K562 (cell line): Measurements from ENCODE around the gene NBEAL1. TPM values are rescaled to one million over a fixed set of nuclear protein-coding genes. Genes with fewer than 3 reads are reported as not detected.
A peak's percentile ranks its signal among the peaks of the same experiment; 100 is the strongest.
"Not testable (repeated sequence)": the region's sequence is repeated elsewhere in the genome, so short reads cannot be mapped to it uniquely, and the experiment has no call there.

Experiments
- ATAC-seq: fragments of 200-7000 bp; cut with Tn5 transposase; 3 replicates; pipeline ENCODE4 v1.9.1; 2020; ENCODE audit warnings: moderate library complexity
- BruUV-seq: library from RNA; stranded (reverse); fragments of 400-500 nt; replicated peaks from 2 replicates; lab custom pipeline; 2021; lab: Mats Ljungman, UMichigan
- CTCF ChIA-PET: fragments of 300-600 bp; formaldehyde crosslinking; extraction: SDS; loops from one replicate; lab custom pipeline; 2021; ENCODE audit warnings: low intra/inter-chr PET ratio; lab: Yijun Ruan, JAX
- POLR2A ChIA-PET: fragments of 300-600, 350-650 bp; sonication (Branson Sonifier 250); formaldehyde crosslinking; extraction: SDS; loops from one replicate; lab custom pipeline; 2021; ENCODE audit warnings: antibody characterized with exemption, inconsistent platforms; lab: Yijun Ruan, JAX
- DNase-seq, 4 experiments: peaks; one replicate each; pipeline versions ENCODE4 v3.0.0 to v3.0.0-alpha.2; 2011 to 2018; ENCODE audit warnings: low spot score in 3 of 4, mixed read lengths in 3 of 4; ENCODE audit errors: extremely low read depth in 1 of 4
- FAIRE-seq: peaks from 2 replicates; lab custom pipeline; 2011; peaks lifted over from hg19 to GRCh38; lab: Jason Lieb, UNC
- H2AFZ ChIP-seq: 2 replicates; pipeline ENCODE4 v1.6.0; 2011; ENCODE audit warnings: low read depth, low read length, control low read depth, inconsistent platforms
- H3K27ac ChIP-seq: fragments of 200-600 bp; 3 replicates; pipeline ENCODE4 v1.8.0; 2011; ENCODE audit warnings: low read depth, mild to moderate bottlenecking, control low read depth, inconsistent platforms, low read length, moderate library complexity, mixed read lengths; ENCODE audit errors: extremely low read depth
- H3K27me3 ChIP-seq, 2 experiments: fragments of 300-600 bp in 1 of 2; 2 replicates in 1 of 2; 3 replicates in 1 of 2; pipeline versions ENCODE4 v1.6.0 to v1.8.0; 2011; ENCODE audit warnings: inconsistent platforms in 2 of 2, low read length in 2 of 2, mild to moderate bottlenecking in 1 of 2, mixed read lengths in 1 of 2, moderate library complexity in 1 of 2; ENCODE audit not compliant: control insufficient read depth in 2 of 2, insufficient read depth in 2 of 2
- H3K36me3 ChIP-seq: fragments of 300-600 bp; 3 replicates; pipeline ENCODE4 v1.8.0; 2011; ENCODE audit warnings: mild to moderate bottlenecking, low read length, inconsistent platforms; ENCODE audit not compliant: control insufficient read depth, insufficient read depth
- H3K4me1 ChIP-seq, 2 experiments: fragments of 200-600 bp in 1 of 2; replicated peaks in 1 of 2; 2 replicates in 1 of 2; 3 replicates in 1 of 2; pipeline versions ENCODE4 v1.5.1 to v1.8.0; 2011; ENCODE audit warnings: inconsistent platforms in 2 of 2, low read length in 2 of 2, mild to moderate bottlenecking in 1 of 2, mixed read lengths in 1 of 2, moderate library complexity in 1 of 2; ENCODE audit not compliant: control insufficient read depth in 2 of 2, insufficient read depth in 2 of 2
- H3K4me2 ChIP-seq: 2 replicates; pipeline ENCODE4 v1.6.1; 2011; ENCODE audit warnings: low read length, control low read depth, inconsistent platforms, mixed read lengths; ENCODE audit not compliant: insufficient read depth
- H3K4me3 ChIP-seq: fragments of 200-600 bp; sonication (generic), shearing (Covaris generic); 2 replicates; pipeline ENCODE4 v1.5.1; 2016; ENCODE audit warnings: control low read depth, inconsistent platforms
- H3K79me2 ChIP-seq: fragments of 200-600 bp; 3 replicates; pipeline ENCODE4 v1.8.0; 2011; ENCODE audit warnings: low read length, inconsistent platforms; ENCODE audit not compliant: control insufficient read depth, insufficient read depth
- H3K9ac ChIP-seq, 2 experiments: 2 replicates each; pipeline versions ENCODE4 v1.6.0 to v1.6.1; 2011; ENCODE audit warnings: low read depth in 2 of 2, low read length in 2 of 2, control low read depth in 1 of 2, inconsistent platforms in 1 of 2, mild to moderate bottlenecking in 1 of 2, mixed read lengths in 1 of 2; ENCODE audit not compliant: insufficient read depth in 1 of 2
- H3K9me1 ChIP-seq: one replicate; pipeline ENCODE4 v1.6.0; 2011; ENCODE audit warnings: inconsistent platforms, mild to moderate bottlenecking, low read length, moderate library complexity; ENCODE audit not compliant: control insufficient read depth, insufficient read depth
- H3K9me3 ChIP-seq: replicated peaks from 2 replicates; pipeline ENCODE4 v1.5.1; 2011; ENCODE audit warnings: low read depth, low read length, inconsistent platforms; ENCODE audit not compliant: control insufficient read depth, insufficient read depth
- H4K20me1 ChIP-seq: replicated peaks from 2 replicates; pipeline ENCODE4 v1.6.1; 2011; ENCODE audit warnings: low read length, inconsistent platforms, mixed read lengths; ENCODE audit not compliant: control insufficient read depth, insufficient read depth
- CREM ChIP-seq: IDR thresholded peaks from 2 replicates; pipeline ENCODE4 v1.6.1; 2014; ENCODE audit warnings: antibody characterized with exemption, low read depth
- FIP1L1 ChIP-seq: fragments of 200-400 bp; formaldehyde crosslinking; IDR thresholded peaks from 2 replicates; pipeline ENCODE4 v1.6.1; 2018; ENCODE audit warnings: mild to moderate bottlenecking, low read depth, low read length; ENCODE audit not compliant: poor library complexity, severe bottlenecking
- NFE2 ChIP-seq: IDR thresholded peaks from 2 replicates; pipeline ENCODE4 v1.6.1; 2014; ENCODE audit warnings: antibody characterized with exemption, low read depth
- RAD21 ChIP-seq, 2 experiments: fragments of 250-450 bp in 1 of 2; fragments of 450-650 bp in 1 of 2; sonication (Bioruptor Pico) in 1 of 2; formaldehyde crosslinking in 1 of 2; IDR thresholded peaks in 1 of 2; conservative IDR thresholded peaks in 1 of 2; 2 replicates each; pipeline versions ENCODE4 v1.4.0 to v1.8.0; 2020 to 2022; ENCODE audit warnings: mild to moderate bottlenecking in 2 of 2, moderate library complexity in 1 of 2
- SMAD2 ChIP-seq: fragments of 150-350 bp; IDR thresholded peaks from 2 replicates; pipeline ENCODE4 v1.6.1; 2014; ENCODE audit warnings: low read depth, mild to moderate bottlenecking, low read length
- WGBS: fragments of 100-300 bp; shearing (Covaris generic); methylation state at CpG from one replicate; pipeline ENCODE4 v1.1.6; 2016; ENCODE audit warnings: low coverage, mixed read lengths; ENCODE audit not compliant: insufficient coverage; ENCODE audit errors: missing lambda C conversion rate; 5-methylcytosine and 5-hydroxymethylcytosine counted together
- in situ Hi-C: fragments of 300-500 bp; cut with MboI; formaldehyde crosslinking; loops from 4 replicates; pipeline ENCODE4 v1.15.0; 2018; ENCODE audit warnings: inconsistent platforms, mixed read lengths
- intact Hi-C: fragments of 100-400 bp; cut with micrococcal nuclease; formaldehyde crosslinking; loops from 2 replicates; pipeline ENCODE4 v1.14.2; 2022
- polyA plus RNA-seq, 8 experiments: library from polyadenylated mRNA; depleted of rRNA in 4 of 8; stranded (reverse) in 5 of 8; unstranded in 3 of 8; fragments of >200 nt; fragmentation: Nextera tagmentation in 2 of 8; fragmentation: Illumina TruSeq in 1 of 8; extraction: Ambion mirVana in 2 of 8; extraction: Trizol in 1 of 8; gene quantifications; 2 replicates each; pipeline versions ENCODE4 v1.2.1 to v1.2.3, GENCODE V29; 2011 to 2014; ENCODE audit warnings: inconsistent platforms in 1 of 8, missing spikeins in 1 of 8
- total RNA-seq, 7 experiments: library from RNA; depleted of rRNA in 6 of 7; stranded (reverse); fragments of >200 nt in 6 of 7; fragmentation: Illumina TruSeq in 2 of 7; extraction: Trizol in 2 of 7; gene quantifications; 2 replicates each; pipeline versions ENCODE4 v1.2.1 to v1.2.3, GENCODE V29; 2011 to 2021; ENCODE audit warnings: low replicate concordance in 1 of 7
- TF ChIP-seq, protein P1 (sequence below): fragments of 200-800 bp; sonication (Bioruptor generic); IDR thresholded peaks from 2 replicates; pipeline ENCODE4 v1.6.1; 2017; ENCODE audit warnings: missing genetic modification characterization, missing compliant biosample characterization

The NBEAL1 gene
- total and polyA plus RNA-seq, 9 of the 15 experiments (the other 6 are each of a cell fraction or from before 2014, with no cell fraction given) = 2.1 to 13.5 (median 7.3) TPM

DNA sequence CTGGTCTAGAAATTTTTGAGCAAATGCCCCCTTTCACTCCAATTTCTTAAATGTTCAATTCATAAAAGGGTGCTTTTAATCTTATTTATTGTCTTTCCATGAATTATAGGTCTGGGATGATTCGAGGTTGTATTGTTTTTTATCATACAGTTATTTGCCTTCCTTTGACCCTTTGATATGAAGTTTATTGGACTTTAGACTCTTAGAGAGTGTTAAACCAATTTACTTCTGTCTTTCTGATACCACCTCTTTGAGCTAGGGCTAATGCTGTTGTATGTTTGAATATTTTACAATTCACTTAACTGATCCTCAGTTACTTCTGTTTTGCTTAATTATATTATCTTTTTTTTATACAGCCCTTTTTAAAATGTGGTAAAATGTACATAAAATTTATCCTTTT, 134.5 kb downstream of the NBEAL1 start:
- no peak overlapping the region for H3K4me3 ChIP-seq
- FAIRE-seq (no peak), DNase-seq (no peak)
- no peak overlapping the region for H3K27ac ChIP-seq
- no TSS peak for BruUV-seq
- H3K79me2 ChIP-seq = no peaks in the 10 kb centered on the region
- 46% methylated on average over 1 of the region's 1 CpG for WGBS
- intact Hi-C loops (no loop called here), in situ Hi-C loops (no loop called here)
- POLR2A ChIA-PET = interaction anchor here (0.9 kb wide), 1 partner anchor 100 kb away, joined by 3 read pairs; no protein-coding TSS in a partner anchor
- no peak overlapping the region for H3K9ac ChIP-seq
- no peaks in the 10 kb centered on the region for H3K27me3 ChIP-seq
- no peak overlapping the region for H3K4me2 ChIP-seq
- H2AFZ ChIP-seq = no peak overlapping the region
- no peaks in the 10 kb centered on the region for H4K20me1 ChIP-seq
- no peaks in the 10 kb centered on the region; a peak in 1 of 5 replicates for H3K4me1 ChIP-seq
- H3K9me3 ChIP-seq = no peaks in the 10 kb centered on the region
- no peaks in the 10 kb centered on the region for H3K9me1 ChIP-seq
- H3K36me3 ChIP-seq = peaks cover 12% of the 10 kb centered on the region; the same call in 2 of the 3 replicates
- CTCF ChIA-PET = no interaction called here
- TF ChIP-seq NFE2 (no peak), FIP1L1 (no peak), CREM (no peak)
- TF ChIP-seq, protein P1, sequence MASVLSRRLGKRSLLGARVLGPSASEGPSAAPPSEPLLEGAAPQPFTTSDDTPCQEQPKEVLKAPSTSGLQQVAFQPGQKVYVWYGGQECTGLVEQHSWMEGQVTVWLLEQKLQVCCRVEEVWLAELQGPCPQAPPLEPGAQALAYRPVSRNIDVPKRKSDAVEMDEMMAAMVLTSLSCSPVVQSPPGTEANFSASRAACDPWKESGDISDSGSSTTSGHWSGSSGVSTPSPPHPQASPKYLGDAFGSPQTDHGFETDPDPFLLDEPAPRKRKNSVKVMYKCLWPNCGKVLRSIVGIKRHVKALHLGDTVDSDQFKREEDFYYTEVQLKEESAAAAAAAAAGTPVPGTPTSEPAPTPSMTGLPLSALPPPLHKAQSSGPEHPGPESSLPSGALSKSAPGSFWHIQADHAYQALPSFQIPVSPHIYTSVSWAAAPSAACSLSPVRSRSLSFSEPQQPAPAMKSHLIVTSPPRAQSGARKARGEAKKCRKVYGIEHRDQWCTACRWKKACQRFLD (CRISPR knock-in tag) = no peak
- TF ChIP-seq, all 486 proteins: peak for 0
- ATAC-seq = no peak

DNA sequence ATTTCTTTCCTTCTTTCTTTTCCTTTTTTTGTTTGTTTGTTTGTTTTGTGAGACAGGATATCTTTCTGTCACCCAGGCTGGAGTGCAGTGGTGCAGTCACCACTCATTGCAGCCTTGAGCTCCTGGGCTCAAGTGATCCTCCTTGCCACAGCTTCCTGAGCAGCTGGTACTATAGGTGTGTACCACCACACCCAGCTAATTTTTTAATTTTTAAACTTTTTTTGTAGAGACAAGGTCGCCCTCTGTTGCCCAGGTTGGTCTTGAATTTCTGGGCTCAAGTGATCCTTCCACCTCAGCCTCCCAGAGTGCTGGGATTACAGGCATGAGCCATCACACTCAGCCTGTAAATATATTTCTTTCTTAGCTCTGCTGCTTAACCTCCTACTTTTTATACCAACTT, 140.7 kb downstream of the NBEAL1 start:
- WGBS = 11% methylated on average over 1 of the region's 1 CpG
- Histone ChIP-seq H3K27ac (no peak overlapping the region), H3K9me3 (no peaks in the 10 kb centered on the region), H2AFZ (no peak overlapping the region), H3K79me2 (no peaks in the 10 kb centered on the region), H3K9ac (no peak overlapping the region), H3K9me1 (no peaks in the 10 kb centered on the region), H3K4me2 (no peak overlapping the region), H3K36me3 (no peaks in the 10 kb centered on the region), H3K4me1 (no peaks in the 10 kb centered on the region; a peak in 1 of 5 replicates), H3K4me3 (no peak overlapping the region), H3K27me3 (no peaks in the 10 kb centered on the region), H4K20me1 (no peaks in the 10 kb centered on the region)
- TF ChIP-seq SMAD2 (no peak), RAD21 (CRISPR knock-in tag; conservative IDR thresholded peaks at IDR 0.05 in 1 of 2, IDR thresholded peaks at IDR 0.05 in 1 of 2) (peak in 1 of 2 experiments; percentile 13; a peak in 1 of 4 replicates)
- no peak for FAIRE-seq
- ChIA-PET POLR2A (no interaction called here), CTCF (no interaction called here)
- no peak for ATAC-seq
- in situ Hi-C loops (no loop called here), intact Hi-C loops (no loop called here)
- no TSS peak for BruUV-seq
- DNase-seq = peak in 1 of 4 experiments; percentile 3

DNA sequence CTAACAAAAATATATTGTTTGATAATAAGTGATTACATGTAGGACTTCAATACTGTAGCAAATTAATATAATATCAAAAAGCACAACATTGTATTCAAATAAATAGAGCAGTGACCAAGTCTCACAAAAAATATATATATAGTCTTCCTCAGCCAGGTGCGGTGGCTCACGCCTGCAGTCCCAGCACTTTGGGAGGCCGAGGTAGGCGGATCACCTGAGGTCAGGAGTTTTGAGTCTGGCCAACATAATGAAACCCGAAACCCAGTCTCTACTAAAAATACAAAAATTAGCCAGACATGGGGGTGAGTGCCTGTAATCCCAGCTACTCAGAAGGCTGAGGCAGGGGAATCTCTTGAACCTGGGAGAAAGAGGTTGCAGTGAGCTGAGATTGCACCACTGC, 148.0 kb downstream of the NBEAL1 start:
- H3K9ac ChIP-seq, H3K4me3 ChIP-seq, H3K36me3 ChIP-seq, H2AFZ ChIP-seq, FAIRE-seq, DNase-seq, H3K27ac ChIP-seq, H3K27me3 ChIP-seq, H4K20me1 ChIP-seq, H3K4me2 ChIP-seq, BruUV-seq, CTCF ChIA-PET, H3K9me1 ChIP-seq, ATAC-seq, in situ Hi-C loops, H3K79me2 ChIP-seq, H3K4me1 ChIP-seq, H3K9me3 ChIP-seq, intact Hi-C loops: not testable (repeated sequence)
- WGBS = 92% methylated on average over 4 of the region's 5 CpGs
- POLR2A ChIA-PET = interaction anchor here (0.7 to 0.8 kb wide), 2 partner anchors 13 to 569 kb away, joined by 3 read pairs; no protein-coding TSS in a partner anchor
